Keratinocyte (primary cell): ENCODE measurements around the gene TXNRD1. TPM values are rescaled to one million over a fixed set of nuclear protein-coding genes. Genes with fewer than 3 reads are reported as not detected.

ENCODE experiments used
- DNase-seq: peaks from one replicate; pipeline ENCODE4 v3.0.0-alpha.2; 2011; ENCODE audit warnings: low read depth, missing footprints, low spot score
- FAIRE-seq: peaks from 2 replicates; lab custom pipeline; 2011; peaks lifted over from hg19 to GRCh38; lab: Jason Lieb, UNC
- H2AFZ ChIP-seq: 2 replicates; pipeline ENCODE4 v1.6.0; 2012; ENCODE audit warnings: low read length, control low read depth, inconsistent platforms; ENCODE audit not compliant: control insufficient read depth
- H3K27ac ChIP-seq: 2 replicates; pipeline ENCODE4 v1.5.1; 2011; ENCODE audit warnings: low read length; ENCODE audit not compliant: control insufficient read depth, insufficient read depth
- H3K27me3 ChIP-seq: 3 replicates; pipeline ENCODE4 v1.6.0; 2011; ENCODE audit warnings: low read length; ENCODE audit not compliant: control insufficient read depth, insufficient read depth; ENCODE audit errors: extremely low read depth
- H3K36me3 ChIP-seq, 2 experiments: 2 replicates in 1 of 2; 3 replicates in 1 of 2; pipeline ENCODE4 v1.5.1; 2011; ENCODE audit warnings: low read length in 2 of 2, mild to moderate bottlenecking in 1 of 2; ENCODE audit not compliant: control insufficient read depth in 2 of 2, insufficient read depth in 2 of 2; ENCODE audit errors: extremely low read depth in 1 of 2
- H3K4me1 ChIP-seq: 3 replicates; pipeline ENCODE4 v1.5.1; 2011; ENCODE audit warnings: low read length; ENCODE audit not compliant: control insufficient read depth, insufficient read depth; ENCODE audit errors: extremely low read depth
- H3K4me2 ChIP-seq: 3 replicates; pipeline ENCODE4 v1.6.0; 2011; ENCODE audit warnings: low read depth, low read length; ENCODE audit not compliant: control insufficient read depth, insufficient read depth; ENCODE audit errors: extremely low read depth
- H3K4me3 ChIP-seq, 3 experiments: fragments of 200-600 bp in 1 of 3; sonication (generic) in 1 of 3; 2 replicates in 2 of 3; 3 replicates in 1 of 3; pipeline ENCODE4 v1.5.1; 2011 to 2016; ENCODE audit warnings: low read length in 3 of 3, mild to moderate bottlenecking in 3 of 3, control low read depth in 2 of 3, inconsistent platforms in 1 of 3, low read depth in 1 of 3, mixed read lengths in 1 of 3, mixed run types in 1 of 3, moderate library complexity in 1 of 3; ENCODE audit not compliant: control insufficient read depth in 2 of 3, insufficient read depth in 2 of 3; ENCODE audit errors: extremely low read depth in 1 of 3
- H3K79me2 ChIP-seq: 2 replicates; pipeline ENCODE4 v1.6.0; 2012; ENCODE audit warnings: low read length; ENCODE audit not compliant: control insufficient read depth, insufficient read depth
- H3K9ac ChIP-seq: 3 replicates; pipeline ENCODE4 v1.6.0; 2011; ENCODE audit warnings: low read length; ENCODE audit not compliant: control insufficient read depth, insufficient read depth; ENCODE audit errors: extremely low read depth
- H3K9me1 ChIP-seq: 3 replicates; pipeline ENCODE4 v1.6.0; 2011; ENCODE audit warnings: low read length; ENCODE audit not compliant: control insufficient read depth, insufficient read depth; ENCODE audit errors: extremely low read depth
- H3K9me3 ChIP-seq: 2 replicates; pipeline ENCODE4 v1.5.1; 2012; ENCODE audit warnings: low read depth, low read length; ENCODE audit not compliant: control insufficient read depth
- H4K20me1 ChIP-seq: 3 replicates; pipeline ENCODE4 v1.6.0; 2011; ENCODE audit warnings: low read length; ENCODE audit not compliant: control insufficient read depth, insufficient read depth; ENCODE audit errors: extremely low read depth
- EZH2 ChIP-seq: IDR thresholded peaks from one replicate; pipeline ENCODE4 v1.6.1; 2012; ENCODE audit warnings: inconsistent platforms, mild to moderate bottlenecking, low read length, moderate library complexity
- dilution Hi-C: fragments of 300-500 bp; cut with MboI; formaldehyde crosslinking; loops from one replicate; pipeline ENCODE4 v1.7.0; 2020; ENCODE audit warnings: low sequenced_read_pairs; ENCODE audit not compliant: extremely low pct_ligation_motif_present
- polyA plus RNA-seq, 5 experiments: library from polyadenylated mRNA; depleted of rRNA in 3 of 5; stranded (reverse) in 3 of 5; stranded (forward) in 1 of 5; unstranded in 1 of 5; fragments of >200 nt; gene quantifications; 1 replicate in 1 of 5; 2 replicates in 3 of 5; 3 replicates in 1 of 5; pipeline versions ENCODE4 v1.2.1 to v1.2.3, GENCODE V29; 2011 to 2012; ENCODE audit warnings: missing spikeins in 2 of 5, low read depth in 1 of 5, low replicate concordance in 1 of 5
- TF ChIP-seq, protein P1 (sequence below), 3 experiments: IDR thresholded peaks in 1 of 3; conservative IDR thresholded peaks in 1 of 3; optimal IDR thresholded peaks in 1 of 3; 2 replicates in 2 of 3; 3 replicates in 1 of 3; pipeline versions ENCODE3 to v1.5.1; 2011; ENCODE audit warnings: low read length in 3 of 3, mild to moderate bottlenecking in 3 of 3, moderate library complexity in 2 of 3, control low read depth in 1 of 3, inconsistent platforms in 1 of 3; ENCODE audit not compliant: insufficient read depth in 2 of 3; ENCODE audit errors: extremely low read depth in 1 of 3

TXNRD1 gene
- polyA plus RNA-seq, 1 donor (not counting 4 experiments of a cell fraction or from before 2014, with no cell fraction given) = 88.9 TPM

DNA sequence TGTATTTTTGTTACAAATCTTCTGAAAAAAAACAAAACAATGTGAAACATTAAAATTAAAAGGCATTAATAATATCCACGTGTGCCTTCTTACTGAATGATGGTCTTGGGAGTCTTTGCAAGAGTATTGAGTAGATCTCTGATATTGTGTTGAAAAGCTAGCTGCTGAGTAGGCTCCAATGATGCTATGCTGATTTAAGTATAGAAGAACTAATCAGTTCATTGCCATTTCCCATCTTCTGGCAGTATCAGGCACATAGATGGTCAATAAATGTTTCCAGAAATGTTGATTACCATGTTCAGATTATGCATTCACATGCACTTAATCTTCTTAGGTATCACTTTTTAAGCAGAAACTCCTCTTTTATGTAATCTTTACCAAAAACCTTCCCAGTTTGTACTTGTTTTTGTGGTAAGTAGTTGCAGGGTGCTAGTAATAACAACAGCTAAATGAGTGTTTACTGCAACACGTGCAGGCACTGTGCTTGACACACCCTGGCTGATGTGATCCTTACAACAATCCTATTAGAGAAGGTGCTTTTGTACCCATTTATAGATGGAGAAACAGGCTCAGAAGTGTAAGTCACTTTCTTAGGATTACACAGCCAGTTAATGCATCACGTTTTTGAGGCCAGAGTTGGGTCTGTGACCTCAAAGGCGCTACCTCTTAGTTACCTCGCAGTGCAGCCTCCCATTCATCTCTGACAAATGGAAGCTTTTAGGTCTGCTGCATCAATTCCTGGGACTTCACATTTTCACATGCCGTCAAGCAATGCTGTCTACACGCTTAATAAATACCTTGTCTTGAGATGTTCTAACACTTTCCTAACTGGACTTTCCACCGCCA, 134.9 kb downstream of the TXNRD1 start:
- no peaks in the 10 kb centered on the region for H3K9me1 ChIP-seq
- no peak overlapping the region for H3K4me2 ChIP-seq
- no peak for TF ChIP-seq EZH2
- TF ChIP-seq, protein P1, sequence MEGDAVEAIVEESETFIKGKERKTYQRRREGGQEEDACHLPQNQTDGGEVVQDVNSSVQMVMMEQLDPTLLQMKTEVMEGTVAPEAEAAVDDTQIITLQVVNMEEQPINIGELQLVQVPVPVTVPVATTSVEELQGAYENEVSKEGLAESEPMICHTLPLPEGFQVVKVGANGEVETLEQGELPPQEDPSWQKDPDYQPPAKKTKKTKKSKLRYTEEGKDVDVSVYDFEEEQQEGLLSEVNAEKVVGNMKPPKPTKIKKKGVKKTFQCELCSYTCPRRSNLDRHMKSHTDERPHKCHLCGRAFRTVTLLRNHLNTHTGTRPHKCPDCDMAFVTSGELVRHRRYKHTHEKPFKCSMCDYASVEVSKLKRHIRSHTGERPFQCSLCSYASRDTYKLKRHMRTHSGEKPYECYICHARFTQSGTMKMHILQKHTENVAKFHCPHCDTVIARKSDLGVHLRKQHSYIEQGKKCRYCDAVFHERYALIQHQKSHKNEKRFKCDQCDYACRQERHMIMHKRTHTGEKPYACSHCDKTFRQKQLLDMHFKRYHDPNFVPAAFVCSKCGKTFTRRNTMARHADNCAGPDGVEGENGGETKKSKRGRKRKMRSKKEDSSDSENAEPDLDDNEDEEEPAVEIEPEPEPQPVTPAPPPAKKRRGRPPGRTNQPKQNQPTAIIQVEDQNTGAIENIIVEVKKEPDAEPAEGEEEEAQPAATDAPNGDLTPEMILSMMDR (optimal IDR thresholded peaks at IDR 0.05 in 1 of 3, IDR thresholded peaks at IDR 0.05 in 1 of 3, conservative IDR thresholded peaks at IDR 0.05 in 1 of 3; ENCODE audit: extremely low read depth in 1 of 3, insufficient read depth in 2 of 3, low read length in 3 of 3) = no peak
- H3K27me3 ChIP-seq = no peaks in the 10 kb centered on the region
- FAIRE-seq = no peak
- no peaks in the 10 kb centered on the region for H3K4me1 ChIP-seq
- no peaks in the 10 kb centered on the region for H3K9me3 ChIP-seq
- DNase-seq = no peak
- dilution Hi-C loops = no loop called here
- no peak overlapping the region for H2AFZ ChIP-seq
- H3K27ac ChIP-seq = no peak overlapping the region
- H3K9ac ChIP-seq = no peak overlapping the region
- peaks cover 25 to 28% of the 10 kb centered on the region in 2 experiments for H3K36me3 ChIP-seq
- peaks cover 5% of the 10 kb centered on the region for H3K79me2 ChIP-seq
- no peak overlapping the region for H3K4me3 ChIP-seq
- H4K20me1 ChIP-seq = peaks cover 18% of the 10 kb centered on the region

DNA sequence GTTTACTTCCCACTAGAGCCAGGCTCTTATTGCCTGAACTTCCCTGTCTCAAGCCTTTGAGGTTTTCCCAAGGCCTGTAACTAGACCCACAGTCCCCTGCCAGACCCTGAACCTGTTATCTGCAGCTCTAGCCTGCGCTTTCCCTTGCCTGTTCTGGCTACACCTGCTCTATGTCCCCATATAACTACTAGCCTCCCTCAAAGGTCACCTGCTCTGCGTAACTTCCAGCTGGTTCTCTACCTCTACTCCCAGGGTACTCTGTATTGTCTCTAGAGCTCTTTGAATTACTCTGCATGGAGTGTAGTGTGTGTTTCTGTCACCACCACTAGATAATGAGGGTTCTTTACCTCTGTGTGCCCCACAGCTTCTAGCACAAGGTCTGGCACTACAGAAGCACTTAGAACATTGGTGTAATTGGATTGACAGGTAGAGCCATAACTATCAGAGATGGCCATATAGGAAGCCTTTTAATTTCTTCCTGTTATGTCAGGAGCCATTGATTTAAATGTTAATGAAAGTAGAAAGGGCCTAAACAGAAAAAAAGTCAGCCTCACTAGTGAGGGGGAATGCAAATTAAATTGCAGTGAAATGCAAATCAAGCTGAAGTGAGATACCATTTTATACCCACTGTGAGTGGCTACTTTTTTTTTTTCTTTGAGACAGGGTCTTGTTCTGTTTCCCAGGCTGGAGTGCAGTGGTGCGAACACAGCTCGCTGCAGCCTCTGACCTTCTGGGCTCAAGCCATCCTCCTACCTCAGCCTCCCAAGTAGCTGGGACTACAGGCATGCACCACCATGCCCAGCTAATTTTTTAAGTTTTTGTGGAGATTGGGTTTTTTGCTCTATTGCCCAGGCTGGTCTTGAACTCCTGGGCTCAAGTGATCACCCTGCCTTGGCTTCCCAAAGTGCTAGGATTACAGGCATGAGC, 135.7 kb downstream of the TXNRD1 start:
- Histone ChIP-seq H2AFZ (no peak overlapping the region), H4K20me1 (peaks cover 17% of the 10 kb centered on the region), H3K4me2 (no peak overlapping the region), H3K4me3 (no peak overlapping the region), H3K4me1 (no peaks in the 10 kb centered on the region), H3K36me3 (peaks cover 23 to 28% of the 10 kb centered on the region in 2 experiments), H3K9me1 (no peaks in the 10 kb centered on the region), H3K27ac (no peak overlapping the region), H3K9me3 (no peaks in the 10 kb centered on the region), H3K9ac (no peak overlapping the region), H3K27me3 (no peaks in the 10 kb centered on the region), H3K79me2 (peaks cover 5% of the 10 kb centered on the region)
- TF ChIP-seq, protein P1 (optimal IDR thresholded peaks at IDR 0.05 in 1 of 3, IDR thresholded peaks at IDR 0.05 in 1 of 3, conservative IDR thresholded peaks at IDR 0.05 in 1 of 3; ENCODE audit: extremely low read depth in 1 of 3, insufficient read depth in 2 of 3, low read length in 3 of 3) = no peak
- no peak for TF ChIP-seq EZH2
- FAIRE-seq = no peak
- no peak for DNase-seq
- dilution Hi-C loops = no loop called here
